AG09309 (cell line): ENCODE data around the gene SHISAL1.

Experiments
- DNase-seq: peaks from one replicate; pipeline ENCODE4 v3.0.0-alpha.2; 2010; ENCODE audit warnings: low read depth
- H3K4me3 ChIP-seq: 2 replicates; pipeline ENCODE4 v1.5.1; 2011; ENCODE audit warnings: mild to moderate bottlenecking, low read depth, low read length, moderate library complexity; ENCODE audit not compliant: control insufficient read depth
- TF ChIP-seq, protein P1 (sequence below): IDR thresholded peaks from 2 replicates; pipeline ENCODE4 v1.5.1; 2011; ENCODE audit warnings: mild to moderate bottlenecking, low read depth, low read length, inconsistent platforms; ENCODE audit not compliant: insufficient read depth, control insufficient read depth; ENCODE audit errors: missing control alignments

Gene SHISAL1

DNA sequence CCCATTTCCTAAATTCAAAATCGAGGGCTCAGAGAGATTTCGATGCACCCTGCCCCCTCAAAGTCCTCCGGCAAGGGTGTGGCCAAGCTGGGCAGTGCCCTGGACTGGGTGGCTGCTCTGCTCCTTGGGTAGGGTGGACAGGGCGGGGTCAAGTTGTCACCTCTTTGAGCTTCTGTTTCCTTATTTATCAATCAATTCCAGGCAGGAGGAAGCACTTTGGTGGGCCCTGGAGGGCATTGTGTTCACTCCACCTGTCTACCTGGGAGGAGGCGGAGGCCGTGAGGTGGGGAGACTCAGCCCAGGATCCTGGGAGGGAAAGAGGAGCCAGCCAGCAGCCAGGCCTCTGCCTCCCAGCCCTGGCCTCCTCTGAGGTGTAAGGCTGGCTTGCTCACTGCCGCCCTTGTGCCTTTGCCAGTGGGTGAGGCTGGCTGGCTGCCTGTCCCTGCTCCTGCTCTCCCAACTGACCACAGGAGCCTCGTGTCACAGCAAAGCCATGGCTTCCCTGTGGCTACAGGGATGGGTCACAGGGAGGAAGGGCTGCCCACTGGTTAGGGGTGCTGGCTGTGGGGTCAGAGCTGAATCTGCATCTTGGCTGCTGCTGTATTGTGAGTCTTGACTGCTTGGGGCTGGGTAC, 25.5 kb upstream of the SHISAL1 start:
- DNase-seq = no peak
- TF ChIP-seq, protein P1, sequence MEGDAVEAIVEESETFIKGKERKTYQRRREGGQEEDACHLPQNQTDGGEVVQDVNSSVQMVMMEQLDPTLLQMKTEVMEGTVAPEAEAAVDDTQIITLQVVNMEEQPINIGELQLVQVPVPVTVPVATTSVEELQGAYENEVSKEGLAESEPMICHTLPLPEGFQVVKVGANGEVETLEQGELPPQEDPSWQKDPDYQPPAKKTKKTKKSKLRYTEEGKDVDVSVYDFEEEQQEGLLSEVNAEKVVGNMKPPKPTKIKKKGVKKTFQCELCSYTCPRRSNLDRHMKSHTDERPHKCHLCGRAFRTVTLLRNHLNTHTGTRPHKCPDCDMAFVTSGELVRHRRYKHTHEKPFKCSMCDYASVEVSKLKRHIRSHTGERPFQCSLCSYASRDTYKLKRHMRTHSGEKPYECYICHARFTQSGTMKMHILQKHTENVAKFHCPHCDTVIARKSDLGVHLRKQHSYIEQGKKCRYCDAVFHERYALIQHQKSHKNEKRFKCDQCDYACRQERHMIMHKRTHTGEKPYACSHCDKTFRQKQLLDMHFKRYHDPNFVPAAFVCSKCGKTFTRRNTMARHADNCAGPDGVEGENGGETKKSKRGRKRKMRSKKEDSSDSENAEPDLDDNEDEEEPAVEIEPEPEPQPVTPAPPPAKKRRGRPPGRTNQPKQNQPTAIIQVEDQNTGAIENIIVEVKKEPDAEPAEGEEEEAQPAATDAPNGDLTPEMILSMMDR = no peak
- no peak overlapping the region for H3K4me3 ChIP-seq

DNA sequence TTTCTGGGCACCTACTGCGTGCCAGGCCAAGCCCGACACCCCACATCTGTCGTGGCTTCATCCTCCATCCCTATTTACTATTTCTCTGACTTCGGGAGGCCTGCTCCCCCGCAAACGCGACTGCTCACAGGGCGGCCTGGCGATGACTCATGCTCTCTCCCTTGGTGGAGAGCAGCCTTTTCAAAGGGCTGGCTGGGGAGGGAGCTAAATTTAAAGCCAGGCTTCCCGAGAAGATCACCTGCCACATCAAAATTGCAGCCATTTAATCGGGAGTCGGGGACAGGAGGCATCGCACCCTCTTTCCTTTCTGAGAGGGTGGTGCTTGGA, 24.9 kb upstream of the SHISAL1 start:
- TF ChIP-seq, protein P1 = no peak
- no peak for DNase-seq
- H3K4me3 ChIP-seq = no peak overlapping the region

DNA sequence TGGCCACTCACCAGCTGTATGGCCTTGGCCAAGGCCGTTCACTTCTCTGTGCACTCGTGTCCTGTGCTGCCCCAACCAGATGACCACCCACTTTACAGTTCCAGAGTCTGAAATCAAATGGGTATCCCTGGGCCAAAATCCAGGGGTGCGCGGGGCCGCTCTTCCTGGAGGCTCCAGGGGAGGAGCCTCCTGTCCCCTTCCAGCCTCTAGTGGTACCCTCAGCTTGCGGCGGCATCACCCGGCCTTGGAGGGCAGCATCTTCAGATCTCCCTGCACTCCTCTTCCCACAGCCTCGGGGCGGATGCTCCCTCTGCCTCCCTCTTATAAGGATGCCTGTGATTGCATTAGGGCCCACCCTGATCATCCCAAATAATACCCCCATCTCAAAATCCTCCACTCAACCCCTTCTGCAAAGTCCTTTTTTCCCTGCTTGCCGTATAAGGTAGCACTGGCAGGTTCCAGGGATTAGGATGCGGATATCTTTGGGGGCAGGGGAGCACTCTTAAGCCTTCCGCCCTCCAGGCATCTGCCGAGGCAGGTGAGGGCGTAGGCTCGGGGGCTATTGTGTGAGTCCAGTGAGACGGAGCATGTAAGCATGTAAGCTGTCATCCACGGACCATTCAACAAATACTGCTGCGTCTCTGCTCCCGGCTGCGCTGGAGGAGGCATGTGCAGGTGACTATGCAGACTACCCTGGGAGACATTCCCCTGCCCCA, 24.4 kb upstream of the SHISAL1 start:
- H3K4me3 ChIP-seq = no peak overlapping the region
- TF ChIP-seq, protein P1 = no peak
- no peak for DNase-seq

DNA sequence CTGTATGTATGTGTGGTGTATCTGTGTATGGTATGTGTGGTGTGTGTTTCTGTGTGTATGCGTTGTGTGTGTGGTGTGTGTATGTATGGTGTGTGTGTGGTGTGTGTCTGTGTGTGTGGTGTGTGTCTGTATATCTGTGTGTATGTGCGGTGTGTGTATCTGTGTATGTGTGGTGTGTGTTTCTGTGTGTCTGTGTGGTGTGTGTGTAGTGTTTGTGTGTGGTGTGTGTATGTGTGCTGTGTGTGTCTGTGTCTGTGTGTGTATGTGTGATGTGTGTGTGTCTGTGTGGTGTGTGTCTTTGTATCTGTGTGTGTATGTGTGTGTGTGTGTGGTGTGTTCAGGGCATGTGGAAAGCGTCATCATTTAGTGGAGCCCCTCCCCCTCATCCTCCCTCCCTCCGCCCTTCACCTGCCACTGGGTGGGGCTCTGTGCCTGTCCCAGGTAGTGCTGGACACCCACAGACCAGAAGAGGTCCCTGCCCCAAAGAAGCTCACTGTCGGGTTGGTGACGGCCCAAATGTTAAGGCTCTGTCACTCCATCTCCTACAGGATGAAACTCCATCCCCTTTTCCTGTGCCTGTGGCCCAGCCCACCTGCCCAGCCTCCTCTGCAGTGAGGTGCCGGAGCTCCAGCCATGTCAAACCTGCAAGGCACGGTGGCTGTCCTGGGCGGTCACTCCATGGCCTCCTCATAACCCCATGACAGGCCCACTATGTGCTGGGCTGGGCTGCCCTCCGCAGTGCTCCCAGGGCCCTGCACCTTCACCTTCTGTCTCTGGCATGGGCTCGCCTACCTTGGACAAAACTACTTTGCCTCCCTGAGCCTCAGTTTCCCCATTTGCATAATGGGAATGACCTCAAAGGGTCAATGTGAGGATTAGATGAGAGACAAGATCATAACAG, 23.4 kb upstream of the SHISAL1 start:
- no peak for DNase-seq
- TF ChIP-seq, protein P1 = no peak
- no peak overlapping the region for H3K4me3 ChIP-seq

DNA sequence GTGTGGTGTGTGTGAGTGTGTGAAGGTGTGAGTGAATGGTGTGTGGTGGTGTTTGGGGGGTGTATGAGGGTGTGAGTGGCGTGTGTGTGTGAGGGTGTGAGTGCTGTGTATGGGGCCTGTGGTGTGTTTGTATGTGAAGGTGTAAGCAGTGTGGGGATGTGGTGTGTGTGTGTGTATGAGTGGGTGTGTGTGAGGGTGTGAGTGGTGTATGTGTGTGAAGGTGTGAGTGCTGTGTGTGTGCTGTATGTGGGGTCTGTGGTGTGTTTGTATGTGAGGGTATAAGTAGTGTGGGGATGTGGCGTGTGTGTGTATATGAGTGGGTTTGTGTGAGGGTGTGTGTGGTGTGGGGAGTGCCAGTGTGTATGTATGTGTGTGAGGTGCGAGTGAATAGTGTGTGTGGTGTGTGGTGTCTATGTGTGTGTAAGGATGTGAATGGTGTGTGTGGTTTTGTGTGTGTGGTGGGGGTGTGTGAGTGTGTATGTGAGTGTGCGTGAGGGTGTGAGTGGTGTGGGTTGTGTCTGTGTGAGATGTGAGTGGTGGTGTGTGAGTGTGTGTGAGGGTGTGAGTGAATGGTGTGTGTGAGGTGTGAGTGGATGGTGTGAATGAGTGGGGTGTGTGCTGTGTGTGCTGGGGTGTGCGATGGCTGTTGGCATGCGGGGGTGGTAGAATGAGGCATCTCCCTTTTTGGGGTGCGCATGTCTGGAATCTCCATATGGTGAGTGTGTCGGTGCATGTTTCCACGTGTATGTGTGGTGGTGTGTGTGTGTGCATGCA, 22.5 kb upstream of the SHISAL1 start:
- TF ChIP-seq, protein P1 = no peak
- no peak overlapping the region for H3K4me3 ChIP-seq
- no peak for DNase-seq
